GM23338 (cell line): ENCODE measurements around the gene NOTCH1. TPM values are rescaled to one million over a fixed set of nuclear protein-coding genes. Genes with fewer than 3 reads are reported as not detected.
A peak's percentile ranks its signal among the peaks of the same experiment; 100 is the strongest.

Experiments used
- ATAC-seq: fragments of 200-7000 bp; cut with Tn5 transposase; 3 replicates; pipeline ENCODE4 v1.9.1; 2020
- DNase-seq: peaks from one replicate; pipeline ENCODE4 v3.0.0-alpha.2; 2015; ENCODE audit warnings: low spot score
- H2AFZ ChIP-seq: fragments of 200-600 bp; sonication (generic); 2 replicates; pipeline ENCODE4 v1.8.0; 2016; ENCODE audit warnings: antibody characterized with exemption, mild to moderate bottlenecking, moderate library complexity
- H3F3A ChIP-seq: fragments of 200-600 bp; sonication (generic); replicated peaks from 2 replicates; pipeline ENCODE4 v1.8.0; 2017; ENCODE audit warnings: antibody characterized with exemption, mixed run types, low read depth
- H3K27ac ChIP-seq: fragments of 200-600 bp; sonication (generic); 2 replicates; pipeline ENCODE4 v1.6.1; 2016; ENCODE audit warnings: low read depth
- H3K27me3 ChIP-seq: fragments of 200-600 bp; sonication (generic); 2 replicates; pipeline ENCODE4 v1.8.0; 2016; ENCODE audit warnings: mild to moderate bottlenecking, mixed run types, moderate library complexity; ENCODE audit not compliant: insufficient read depth
- H3K36me3 ChIP-seq: fragments of 200-600 bp; sonication (generic); 2 replicates; pipeline ENCODE4 v1.8.0; 2016; ENCODE audit warnings: mild to moderate bottlenecking; ENCODE audit not compliant: insufficient read depth
- H3K4me1 ChIP-seq: fragments of 200-600 bp; sonication (generic); 2 replicates; pipeline ENCODE4 v1.8.0; 2016; ENCODE audit warnings: mild to moderate bottlenecking, moderate library complexity; ENCODE audit not compliant: insufficient read depth
- H3K4me2 ChIP-seq: fragments of 200-600 bp; sonication (generic); 2 replicates; pipeline ENCODE4 v1.7.1; 2017; ENCODE audit warnings: mixed run types
- H3K4me3 ChIP-seq: fragments of 200-600 bp; sonication (generic); 2 replicates; pipeline ENCODE4 v1.6.1; 2016; ENCODE audit warnings: mixed run types
- H3K79me2 ChIP-seq: fragments of 200-600 bp; sonication (generic); replicated peaks from 2 replicates; pipeline ENCODE4 v1.8.0; 2017; ENCODE audit warnings: mild to moderate bottlenecking; ENCODE audit not compliant: insufficient read depth
- H3K9me2 ChIP-seq: fragments of 200-600 bp; sonication (generic); 2 replicates; pipeline ENCODE4 v1.8.0; 2017; ENCODE audit not compliant: insufficient read depth
- H4K20me1 ChIP-seq: fragments of 200-600 bp; sonication (generic); replicated peaks from 2 replicates; pipeline ENCODE4 v1.8.0; 2017; ENCODE audit warnings: mild to moderate bottlenecking; ENCODE audit not compliant: insufficient read depth
- H3K27ac Mint-ChIP-seq: 2 replicates; pipeline ENCODE4 v1.8.0; 2020; ENCODE audit warnings: inconsistent platforms, mild to moderate bottlenecking, moderate library complexity, mixed read lengths
- H3K27me3 Mint-ChIP-seq: 3 replicates; pipeline ENCODE4 v1.8.0; 2022; ENCODE audit warnings: low read depth, mild to moderate bottlenecking, moderate library complexity, mixed read lengths, inconsistent platforms; ENCODE audit not compliant: insufficient read depth, poor library complexity
- H3K36me3 Mint-ChIP-seq: 3 replicates; pipeline ENCODE4 v1.8.0; 2021; ENCODE audit warnings: low read depth, mild to moderate bottlenecking, inconsistent platforms, moderate library complexity, mixed read lengths
- H3K4me1 Mint-ChIP-seq: 3 replicates; pipeline ENCODE4 v1.8.0; 2020; ENCODE audit warnings: mild to moderate bottlenecking, inconsistent platforms, mixed read lengths
- H3K4me3 Mint-ChIP-seq: 3 replicates; pipeline ENCODE4 v1.8.0; 2021; ENCODE audit warnings: moderate library complexity, mild to moderate bottlenecking, inconsistent platforms, mixed read lengths
- H3K9me3 Mint-ChIP-seq: 3 replicates; pipeline ENCODE4 v1.8.0; 2020; ENCODE audit warnings: moderate library complexity, mild to moderate bottlenecking, inconsistent platforms, mixed read lengths
- CREB1 ChIP-seq: fragments of 250-450 bp; sonication (Bioruptor Pico); IDR thresholded peaks from 2 replicates; pipeline ENCODE4 v1.5.0; 2020; ENCODE audit warnings: low read depth, mild to moderate bottlenecking, moderate library complexity
- EZH2 ChIP-seq: fragments of 200-600 bp; sonication (generic); IDR thresholded peaks from one replicate; pipeline ENCODE4 v1.8.0; 2017; ENCODE audit warnings: antibody characterized with exemption, mild to moderate bottlenecking, low read depth; ENCODE audit not compliant: unreplicated experiment
- EZH2phosphoT487 ChIP-seq: fragments of 200-600 bp; sonication (generic); IDR thresholded peaks from one replicate; pipeline ENCODE4 v1.8.1; 2018; ENCODE audit warnings: antibody characterized with exemption; ENCODE audit not compliant: unreplicated experiment
- JUNB ChIP-seq: IDR thresholded peaks from one replicate; pipeline ENCODE4 v1.6.1; 2016; ENCODE audit warnings: antibody characterized with exemption; ENCODE audit not compliant: unreplicated experiment
- NANOG ChIP-seq: IDR thresholded peaks from 2 replicates; pipeline ENCODE4 v1.6.1; 2016; ENCODE audit warnings: antibody characterized with exemption, borderline replicate concordance
- POLR2AphosphoS5 ChIP-seq: IDR thresholded peaks from 2 replicates; pipeline ENCODE4 v1.6.1; 2016; ENCODE audit warnings: antibody characterized with exemption, low read depth
- REST ChIP-seq: IDR thresholded peaks from one replicate; pipeline ENCODE4 v1.6.1; 2018; ENCODE audit warnings: antibody characterized with exemption; ENCODE audit not compliant: unreplicated experiment
- STAT1 ChIP-seq: IDR thresholded peaks from one replicate; pipeline ENCODE4 v1.6.1; 2016; ENCODE audit warnings: antibody characterized with exemption; ENCODE audit not compliant: unreplicated experiment
- ZNF114 ChIP-seq: fragments of 250-450 bp; sonication (Bioruptor Pico); IDR thresholded peaks from 2 replicates; pipeline ENCODE4 v1.5.0; 2020; ENCODE audit warnings: mild to moderate bottlenecking, moderate library complexity
- ZNF331 ChIP-seq: fragments of 250-450 bp; sonication (Bioruptor Pico); IDR thresholded peaks from 2 replicates; pipeline ENCODE4 v1.5.0; 2020; ENCODE audit warnings: low read depth, mild to moderate bottlenecking, moderate library complexity
- ZNF462 ChIP-seq: fragments of 250-450 bp; sonication (Bioruptor Pico); IDR thresholded peaks from 2 replicates; pipeline ENCODE4 v1.5.0; 2020; ENCODE audit warnings: mild to moderate bottlenecking, moderate library complexity
- polyA plus RNA-seq: library from polyadenylated mRNA; unstranded; fragments of >200 nt; fragmentation: Nextera tagmentation; extraction: Ambion mirVana; gene quantifications from 2 replicates; pipeline ENCODE4 v1.2.1, GENCODE V29; 2016
- total RNA-seq: library from RNA; depleted of rRNA; stranded (reverse); fragments of >200 nt; shearing (Covaris generic); gene quantifications from 2 replicates; pipeline ENCODE4 v1.2.3, GENCODE V29; 2014
- TF ChIP-seq, protein P1 (sequence below): IDR thresholded peaks from 2 replicates; pipeline ENCODE4 v1.6.1; 2016; ENCODE audit warnings: antibody characterized with exemption
- TF ChIP-seq, protein P2 (sequence below), 2 experiments: fragments of 200-600 bp in 1 of 2; sonication (generic) in 1 of 2; conservative IDR thresholded peaks; 2 replicates each; pipeline versions ENCODE4 v1.5.1 to v1.6.1; 2016 to 2017; ENCODE audit warnings: antibody characterized with exemption in 2 of 2, low read depth in 2 of 2, mild to moderate bottlenecking in 2 of 2, moderate library complexity in 1 of 2

The NOTCH1 gene
- total and polyA plus RNA-seq, 2 experiments from 2014 or later, result 9.9 to 97.2 TPM

DNA sequence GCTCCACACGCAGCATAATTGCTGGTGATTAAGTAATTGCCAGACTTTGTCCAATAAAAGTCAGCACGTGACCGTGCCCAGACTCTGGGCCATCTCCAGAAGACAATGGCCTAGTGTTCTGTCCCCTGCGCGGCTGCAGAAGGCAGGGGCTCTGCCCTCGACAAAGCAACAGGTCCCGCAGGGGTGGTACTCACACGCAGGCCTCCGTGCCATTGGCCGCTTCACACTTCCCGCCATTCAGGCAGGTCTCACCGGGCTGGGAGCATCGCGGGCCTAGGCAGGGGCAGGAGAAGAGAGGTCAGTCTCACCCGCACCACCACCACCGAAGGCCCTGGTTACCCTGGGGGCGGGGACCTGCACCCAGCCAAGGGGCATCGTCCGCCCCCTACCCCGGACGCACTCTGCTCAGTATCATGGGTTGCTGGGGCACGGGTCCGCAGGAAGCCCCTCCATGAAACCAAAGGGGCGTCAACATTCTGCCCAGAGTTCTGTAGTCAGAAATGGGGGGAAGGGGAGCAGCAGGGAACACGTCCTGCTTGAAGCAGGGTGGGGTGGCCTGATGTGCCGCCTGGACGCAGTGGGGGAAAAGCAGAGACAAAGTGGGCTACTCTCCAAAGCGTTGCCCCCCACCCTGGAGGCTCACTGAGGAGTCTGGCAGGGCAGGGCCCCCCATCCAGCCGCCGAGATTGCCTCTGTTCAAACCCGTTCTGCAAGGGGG, 1.9 kb downstream of the NOTCH1 start:
- Histone ChIP-seq H2AFZ (no peak overlapping the region), H3K4me2 (peak overlapping the region; percentile 94), H3K4me3 (peak overlapping the region; percentile 93), H3K27ac (no peak overlapping the region), H3K79me2 (peaks cover 61% of the 10 kb centered on the region), H3K9me2 (no peaks in the 10 kb centered on the region), H4K20me1 (peaks cover 25% of the 10 kb centered on the region), H3F3A (no peaks in the 10 kb centered on the region), H3K4me1 (peaks cover 3% of the 10 kb centered on the region; the same call in 1 of the 2 replicates), H3K27me3 (no peaks in the 10 kb centered on the region), H3K36me3 (no peaks in the 10 kb centered on the region)
- Mint-ChIP-seq H3K36me3 (peaks cover 23% of the 10 kb centered on the region), H3K27ac (no peak overlapping the region), H3K4me1 (peaks cover 61% of the 10 kb centered on the region), H3K27me3 (peaks cover 15% of the 10 kb centered on the region), H3K4me3 (peak overlapping the region; percentile 84), H3K9me3 (no peaks in the 10 kb centered on the region)
- DNase-seq, result no peak
- ATAC-seq, result no peak
- TF ChIP-seq POLR2AphosphoS5 (no peak), CREB1 (CRISPR knock-in tag) (no peak), ZNF114 (CRISPR knock-in tag) (no peak), ZNF331 (CRISPR knock-in tag) (no peak), EZH2phosphoT487 (no peak), ZNF462 (CRISPR knock-in tag) (no peak), STAT1 (no peak), NANOG (no peak), JUNB (no peak), REST (no peak), EZH2 (no peak)
- TF ChIP-seq, protein P1, sequence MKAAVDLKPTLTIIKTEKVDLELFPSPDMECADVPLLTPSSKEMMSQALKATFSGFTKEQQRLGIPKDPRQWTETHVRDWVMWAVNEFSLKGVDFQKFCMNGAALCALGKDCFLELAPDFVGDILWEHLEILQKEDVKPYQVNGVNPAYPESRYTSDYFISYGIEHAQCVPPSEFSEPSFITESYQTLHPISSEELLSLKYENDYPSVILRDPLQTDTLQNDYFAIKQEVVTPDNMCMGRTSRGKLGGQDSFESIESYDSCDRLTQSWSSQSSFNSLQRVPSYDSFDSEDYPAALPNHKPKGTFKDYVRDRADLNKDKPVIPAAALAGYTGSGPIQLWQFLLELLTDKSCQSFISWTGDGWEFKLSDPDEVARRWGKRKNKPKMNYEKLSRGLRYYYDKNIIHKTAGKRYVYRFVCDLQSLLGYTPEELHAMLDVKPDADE, result no peak
- TF ChIP-seq, protein P2, sequence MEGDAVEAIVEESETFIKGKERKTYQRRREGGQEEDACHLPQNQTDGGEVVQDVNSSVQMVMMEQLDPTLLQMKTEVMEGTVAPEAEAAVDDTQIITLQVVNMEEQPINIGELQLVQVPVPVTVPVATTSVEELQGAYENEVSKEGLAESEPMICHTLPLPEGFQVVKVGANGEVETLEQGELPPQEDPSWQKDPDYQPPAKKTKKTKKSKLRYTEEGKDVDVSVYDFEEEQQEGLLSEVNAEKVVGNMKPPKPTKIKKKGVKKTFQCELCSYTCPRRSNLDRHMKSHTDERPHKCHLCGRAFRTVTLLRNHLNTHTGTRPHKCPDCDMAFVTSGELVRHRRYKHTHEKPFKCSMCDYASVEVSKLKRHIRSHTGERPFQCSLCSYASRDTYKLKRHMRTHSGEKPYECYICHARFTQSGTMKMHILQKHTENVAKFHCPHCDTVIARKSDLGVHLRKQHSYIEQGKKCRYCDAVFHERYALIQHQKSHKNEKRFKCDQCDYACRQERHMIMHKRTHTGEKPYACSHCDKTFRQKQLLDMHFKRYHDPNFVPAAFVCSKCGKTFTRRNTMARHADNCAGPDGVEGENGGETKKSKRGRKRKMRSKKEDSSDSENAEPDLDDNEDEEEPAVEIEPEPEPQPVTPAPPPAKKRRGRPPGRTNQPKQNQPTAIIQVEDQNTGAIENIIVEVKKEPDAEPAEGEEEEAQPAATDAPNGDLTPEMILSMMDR (conservative IDR thresholded peaks at IDR 0.05; ENCODE audit: low read depth in 2 of 2), result no peak
